NCI-H345 treated with DMSO at 0.1 percent for 48 hours (cell line): Measurements from ENCODE around the gene DHX35.

ENCODE experiments used
- DNase-seq: peaks from one replicate; lab custom pipeline; 2025; ENCODE audit not compliant: unreplicated experiment; lab: John Stamatoyannopoulos, UW

DHX35 gene, protein sequence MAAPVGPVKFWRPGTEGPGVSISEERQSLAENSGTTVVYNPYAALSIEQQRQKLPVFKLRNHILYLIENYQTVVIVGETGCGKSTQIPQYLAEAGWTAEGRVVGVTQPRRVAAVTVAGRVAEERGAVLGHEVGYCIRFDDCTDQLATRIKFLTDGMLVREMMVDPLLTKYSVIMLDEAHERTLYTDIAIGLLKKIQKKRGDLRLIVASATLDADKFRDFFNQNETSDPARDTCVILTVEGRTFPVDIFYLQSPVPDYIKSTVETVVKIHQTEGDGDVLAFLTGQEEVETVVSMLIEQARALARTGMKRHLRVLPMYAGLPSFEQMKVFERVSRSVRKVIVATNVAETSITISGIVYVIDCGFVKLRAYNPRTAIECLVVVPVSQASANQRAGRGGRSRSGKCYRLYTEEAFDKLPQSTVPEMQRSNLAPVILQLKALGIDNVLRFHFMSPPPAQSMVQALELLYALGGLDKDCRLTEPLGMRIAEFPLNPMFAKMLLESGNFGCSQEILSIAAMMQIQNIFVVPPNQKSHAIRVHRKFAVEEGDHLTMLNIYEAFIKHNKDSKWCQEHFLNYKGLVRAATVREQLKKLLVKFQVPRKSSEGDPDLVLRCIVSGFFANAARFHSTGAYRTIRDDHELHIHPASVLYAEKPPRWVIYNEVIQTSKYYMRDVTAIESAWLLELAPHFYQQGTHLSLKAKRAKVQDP

DNA sequence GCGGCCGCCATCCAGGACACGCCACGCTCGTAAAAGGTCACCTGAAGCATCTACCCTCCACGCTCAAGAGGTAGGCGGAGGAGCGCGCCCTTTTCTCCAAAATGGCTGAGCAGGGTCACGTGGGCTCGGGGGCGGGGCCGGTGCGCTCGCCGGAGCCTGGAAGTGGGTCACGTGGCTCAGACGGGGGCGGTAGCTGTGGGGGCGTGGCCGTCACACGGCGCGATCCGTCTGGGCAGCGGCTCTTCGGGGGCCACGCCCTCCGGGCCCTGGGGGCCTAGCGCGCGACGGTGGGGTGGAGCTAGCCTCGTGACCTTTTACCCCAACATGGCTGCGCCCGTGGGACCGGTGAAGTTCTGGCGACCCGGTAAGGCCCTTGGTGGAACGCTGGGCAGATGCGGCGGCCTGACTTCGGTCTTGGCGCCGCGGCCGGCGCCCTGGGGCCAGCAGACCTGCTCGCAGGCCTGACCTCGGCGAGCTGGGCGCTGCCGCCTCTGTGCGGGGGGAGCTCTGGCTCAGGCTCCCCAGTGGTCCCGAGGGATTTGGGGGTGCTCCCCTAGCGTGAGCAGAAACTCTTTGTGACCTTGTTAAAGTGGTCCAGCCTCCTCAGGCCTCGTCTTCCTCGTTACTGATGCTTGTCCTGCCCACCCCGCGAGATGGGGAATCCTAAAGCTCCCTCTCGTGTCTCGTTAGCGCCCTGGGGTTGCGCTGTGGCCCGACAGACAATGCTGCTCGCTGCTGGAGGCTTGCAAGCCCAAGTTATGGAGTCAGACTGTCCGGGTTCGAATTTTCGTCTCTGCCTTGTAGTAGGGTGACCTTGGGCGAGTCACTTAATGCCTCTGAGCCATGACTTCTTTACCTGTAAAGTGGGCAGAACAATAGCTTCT is at the start of gene DHX35:
Gene DHX35 (plus strand): TSS at position 301 of the 884 bp plus-strand sequence. CDS start 24 bp downstream, at position 325.
- peak; percentile 97 for DNase-seq

GRCh38 chr20:38915355-38915754 is 46.8 kb upstream of the DHX35 start:
- no peak for DNase-seq

DNA sequence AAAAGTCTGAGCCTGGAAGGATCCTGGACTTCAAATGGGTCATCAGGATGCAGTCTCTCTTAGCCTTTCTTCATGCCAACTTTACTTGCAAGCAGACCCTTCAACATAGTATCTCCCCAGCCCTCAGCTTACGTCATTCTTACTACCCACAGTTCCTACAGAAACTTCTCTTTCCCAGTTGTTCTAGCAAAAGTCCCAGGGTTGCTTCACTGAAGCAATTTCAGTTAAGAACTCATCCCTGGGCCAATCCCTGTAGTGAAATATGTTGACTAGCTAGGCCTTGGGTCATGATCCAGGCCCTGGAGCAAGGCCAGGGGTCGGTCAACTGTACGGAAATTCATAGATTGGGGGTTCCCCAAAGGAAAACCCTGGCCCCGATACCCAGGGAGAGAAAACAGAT is 44.5 kb upstream of the DHX35 start:
- no peak for DNase-seq

DNA sequence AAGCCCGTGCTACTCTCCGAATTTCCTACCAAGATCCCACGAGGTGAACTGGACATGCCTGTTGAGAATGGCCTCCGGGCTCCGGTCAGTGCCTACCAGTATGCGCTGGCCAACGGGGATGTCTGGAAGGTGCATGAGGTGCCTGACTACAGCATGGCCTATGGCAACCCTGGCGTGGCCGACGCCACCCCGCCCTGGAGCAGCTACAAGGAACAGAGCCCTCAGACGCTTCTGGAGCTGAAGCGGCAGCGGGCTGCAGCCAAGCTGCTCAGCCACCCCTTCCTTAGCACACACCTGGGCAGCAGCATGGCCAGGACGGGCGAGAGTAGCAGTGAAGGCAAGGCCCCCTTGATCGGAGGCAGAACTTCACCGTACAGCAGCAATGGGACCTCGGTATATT is 44.0 kb upstream of the DHX35 start:
- no peak for DNase-seq

- DNase-seq: no peak
These were observed 42.5 kb upstream of the DHX35 start for GRCh38 chr20:38919683-38920082.

DNA sequence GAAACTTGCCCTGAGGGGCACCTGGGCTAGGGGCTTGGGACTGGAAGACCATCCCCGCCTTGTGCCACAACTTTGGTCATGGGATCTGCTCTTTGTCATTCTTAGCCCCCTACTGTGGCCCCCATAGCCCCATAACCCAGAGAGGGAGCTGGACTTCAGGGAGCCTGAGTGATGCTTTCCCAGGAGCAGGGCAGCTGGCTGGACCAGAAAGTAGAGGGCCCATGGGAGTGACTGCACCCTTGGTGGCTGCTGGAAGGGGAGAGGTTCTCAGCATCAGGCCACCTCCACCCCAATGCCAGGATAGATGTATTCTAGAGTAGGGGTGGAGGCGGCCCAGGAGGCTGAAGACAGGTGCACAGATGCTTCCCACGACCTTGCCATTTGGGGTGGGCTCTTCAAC is 41.7 kb upstream of the DHX35 start:
- no peak for DNase-seq

GRCh38 chr20:38920851-38921250 is 41.3 kb upstream of the DHX35 start:
- DNase-seq: no peak

DNA sequence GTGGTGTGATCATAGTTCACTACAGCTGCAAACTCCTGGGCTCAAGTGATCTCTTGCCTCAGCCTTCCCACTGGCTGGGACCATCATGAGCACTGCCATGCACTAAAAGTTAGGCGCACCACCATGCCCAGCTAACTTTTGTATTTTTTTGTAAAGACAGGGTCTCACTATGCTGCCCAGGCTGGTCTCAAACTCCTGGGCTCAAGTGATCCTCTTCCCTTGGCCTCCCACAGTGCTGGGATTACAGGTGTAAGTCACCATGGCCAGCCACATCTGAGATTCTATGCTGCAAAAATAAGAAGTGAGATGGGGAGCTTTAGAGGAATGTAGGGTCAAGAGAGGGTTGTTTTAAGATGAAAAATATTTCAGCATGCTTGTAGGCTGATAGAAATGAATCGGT is 37.4 kb upstream of the DHX35 start:
- no peak for DNase-seq

- DNase-seq: peak; percentile 97
These were observed 35.8 kb upstream of the DHX35 start, which contains the start of gene FAM83D for GRCh38 chr20:38926142-38926933. FAM83D (plus strand) TSS chr20:38926417; CDS start chr20:38926443, 26 bp downstream.

DNA sequence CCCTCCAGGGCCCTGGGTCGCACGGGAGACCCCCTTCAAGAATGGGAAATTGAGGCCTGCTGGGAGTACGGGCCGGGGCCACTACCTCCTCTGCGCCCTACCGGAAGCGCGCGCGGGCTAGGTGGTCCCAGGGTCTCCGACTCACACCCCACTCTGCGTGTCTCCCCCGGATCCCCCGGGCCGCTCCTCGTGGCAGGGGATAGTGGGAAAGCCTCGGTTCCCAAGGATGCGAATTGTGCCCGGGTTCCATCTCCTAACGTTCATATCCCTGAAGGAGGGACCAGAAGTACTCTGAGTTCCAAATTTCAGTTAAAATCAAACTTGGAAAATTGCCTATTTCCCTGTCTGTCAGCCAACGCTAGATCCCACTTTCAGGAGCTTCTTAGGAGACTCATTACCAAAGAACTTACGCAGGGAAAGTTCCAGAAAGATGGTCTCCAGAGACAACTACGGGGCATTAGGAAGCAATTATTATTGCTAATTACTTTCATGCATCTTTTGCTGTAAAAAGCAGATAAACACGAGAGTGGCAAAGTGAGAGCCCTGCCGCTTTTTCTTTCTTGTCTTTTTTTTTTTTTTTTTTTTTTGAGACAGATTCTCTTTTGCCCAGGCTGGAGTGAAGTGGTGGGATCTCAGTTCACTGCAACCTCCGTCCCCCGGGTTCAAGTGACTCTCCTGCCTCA is 35.1 kb upstream of the DHX35 start:
- DNase-seq: no peak

DNA sequence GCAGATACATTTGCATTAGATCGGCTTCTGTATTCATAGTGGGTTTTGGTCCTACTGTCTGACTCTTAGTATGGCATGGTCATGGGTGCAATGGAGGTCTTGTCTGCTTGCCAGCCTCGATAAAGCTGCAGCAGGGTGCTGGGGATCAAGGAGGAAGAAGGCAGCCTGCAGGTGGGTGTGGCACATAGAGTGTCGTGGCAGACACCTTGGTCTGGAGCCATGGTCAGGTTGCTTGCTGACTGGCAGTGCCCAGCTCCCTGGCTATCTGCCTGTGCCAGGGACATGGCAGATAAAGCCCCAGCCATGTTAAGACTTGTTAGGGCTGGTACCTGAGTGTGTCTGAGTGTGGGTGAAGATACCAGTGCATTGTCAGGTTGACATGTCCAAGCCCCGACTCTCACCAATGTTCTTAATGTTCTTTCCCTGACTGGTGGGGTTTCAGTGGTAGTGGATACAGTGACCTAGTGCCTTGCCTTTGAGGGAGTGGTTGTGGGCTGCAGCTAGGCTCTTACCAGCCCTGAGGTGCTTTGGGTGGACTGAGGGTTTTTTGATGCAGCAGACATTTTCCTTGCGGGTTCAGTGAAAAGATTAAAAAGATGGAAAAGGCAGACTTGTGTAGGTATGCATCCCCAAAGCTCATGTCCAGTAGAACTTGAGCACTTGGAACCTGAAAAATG is 34.1 kb upstream of the DHX35 start:
- no peak for DNase-seq

- no peak for DNase-seq
These were observed 31.9 kb upstream of the DHX35 start for GRCh38 chr20:38930242-38930569.

DNA sequence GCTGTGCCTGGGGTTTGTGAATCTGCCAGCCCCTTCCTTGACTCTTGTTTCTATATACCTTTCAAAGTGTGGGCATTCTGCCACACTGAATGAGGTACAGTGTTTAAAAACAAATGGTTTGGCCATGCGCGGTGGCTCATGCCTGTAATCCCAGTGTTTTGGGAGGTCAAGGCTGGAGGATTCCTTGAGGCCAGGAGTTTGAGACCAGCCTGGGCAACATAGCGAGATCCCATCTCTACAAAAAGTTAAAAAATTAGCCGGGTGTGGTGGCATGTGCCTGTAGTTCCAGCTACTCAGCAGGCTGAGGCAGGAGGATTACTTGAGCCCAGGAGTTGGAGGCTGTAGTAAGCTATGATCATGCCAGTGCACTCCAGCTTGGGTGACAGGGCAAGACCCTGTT is 30.2 kb upstream of the DHX35 start:
- DNase-seq: no peak

GRCh38 chr20:38932457-38933120 is 29.6 kb upstream of the DHX35 start:
- no peak for DNase-seq

DNA sequence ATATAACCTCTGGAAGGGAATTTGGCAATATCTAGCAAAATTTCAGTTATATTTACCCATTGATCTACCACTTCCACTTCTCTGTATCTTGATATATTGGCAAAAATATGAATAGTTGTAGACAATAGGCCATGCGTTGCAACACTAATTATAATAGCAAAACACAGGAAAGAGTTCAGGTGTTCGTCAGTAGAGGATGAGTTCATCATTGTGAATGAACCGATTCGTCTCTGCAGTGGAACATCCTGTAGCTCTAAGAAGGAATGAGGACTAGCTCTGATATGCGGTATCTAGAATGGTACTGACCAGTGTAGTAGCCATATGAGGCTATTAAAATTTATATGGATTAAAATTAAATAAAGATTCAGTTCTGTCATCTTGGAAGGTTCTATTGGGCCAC is 27.6 kb upstream of the DHX35 start:
- DNase-seq: no peak

GRCh38 chr20:38935285-38935684 is 26.9 kb upstream of the DHX35 start:
- no peak for DNase-seq

GRCh38 chr20:38935967-38936407 is 26.2 kb upstream of the DHX35 start:
- no peak for DNase-seq

DNA sequence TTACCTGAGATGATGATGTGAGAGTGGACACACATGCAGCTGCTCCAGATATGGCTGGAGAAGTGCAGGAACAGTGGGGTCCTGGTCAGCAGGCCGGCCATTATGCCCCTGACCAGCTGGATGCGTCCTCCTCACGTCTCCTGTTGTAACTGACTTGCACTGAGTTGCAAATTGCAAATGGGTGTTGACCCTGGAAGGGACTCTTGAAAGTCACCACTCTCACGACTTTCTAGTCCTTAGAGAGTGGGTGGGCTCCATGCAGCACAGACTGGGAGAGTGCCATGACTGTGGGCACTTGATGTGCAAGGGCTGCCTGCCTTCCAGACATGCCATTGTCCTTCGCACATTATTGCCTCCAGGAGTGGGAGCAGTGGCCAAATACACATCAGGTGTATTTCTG is 25.1 kb upstream of the DHX35 start:
- no peak for DNase-seq

- DNase-seq: no peak
These were observed 24.1 kb upstream of the DHX35 start for GRCh38 chr20:38937978-38938473.
